ENCODE data around the gene AARSD1.
"Not testable (repeated sequence)": the region's sequence is repeated elsewhere in the genome, so short reads cannot be mapped to it uniquely, and the experiment has no call there.

DNA sequence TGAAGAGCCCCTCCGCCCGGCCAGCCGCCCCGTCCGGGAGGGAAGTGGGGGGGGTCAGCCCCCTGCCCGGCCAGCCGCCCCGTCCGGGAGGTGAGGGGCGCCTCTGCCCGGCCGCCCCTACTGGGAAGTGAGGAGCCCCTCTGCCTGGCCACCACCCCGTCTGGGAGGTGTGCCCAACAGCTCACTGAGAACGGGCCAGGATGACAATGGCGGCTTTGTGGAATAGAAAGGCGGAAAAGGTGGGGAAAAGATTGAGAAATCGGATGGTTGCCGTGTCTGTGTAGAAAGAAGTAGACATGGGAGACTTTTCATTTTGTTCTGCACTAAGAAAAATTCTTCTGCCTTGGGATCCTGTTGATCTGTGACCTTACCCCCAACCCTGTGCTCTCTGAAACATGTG, 9.1 kb upstream of the AARSD1 start:
- TF ChIP-seq, protein P1, sequence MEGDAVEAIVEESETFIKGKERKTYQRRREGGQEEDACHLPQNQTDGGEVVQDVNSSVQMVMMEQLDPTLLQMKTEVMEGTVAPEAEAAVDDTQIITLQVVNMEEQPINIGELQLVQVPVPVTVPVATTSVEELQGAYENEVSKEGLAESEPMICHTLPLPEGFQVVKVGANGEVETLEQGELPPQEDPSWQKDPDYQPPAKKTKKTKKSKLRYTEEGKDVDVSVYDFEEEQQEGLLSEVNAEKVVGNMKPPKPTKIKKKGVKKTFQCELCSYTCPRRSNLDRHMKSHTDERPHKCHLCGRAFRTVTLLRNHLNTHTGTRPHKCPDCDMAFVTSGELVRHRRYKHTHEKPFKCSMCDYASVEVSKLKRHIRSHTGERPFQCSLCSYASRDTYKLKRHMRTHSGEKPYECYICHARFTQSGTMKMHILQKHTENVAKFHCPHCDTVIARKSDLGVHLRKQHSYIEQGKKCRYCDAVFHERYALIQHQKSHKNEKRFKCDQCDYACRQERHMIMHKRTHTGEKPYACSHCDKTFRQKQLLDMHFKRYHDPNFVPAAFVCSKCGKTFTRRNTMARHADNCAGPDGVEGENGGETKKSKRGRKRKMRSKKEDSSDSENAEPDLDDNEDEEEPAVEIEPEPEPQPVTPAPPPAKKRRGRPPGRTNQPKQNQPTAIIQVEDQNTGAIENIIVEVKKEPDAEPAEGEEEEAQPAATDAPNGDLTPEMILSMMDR (IDR thresholded peaks at IDR 0.05): not testable (repeated sequence)
- TF ChIP-seq POLR2A (IDR thresholded peaks at IDR 0.05): not testable (repeated sequence)

Measured in ovary (tissue), 3 donors.